ENCODE results near the gene EPB42. TPM values are rescaled to one million over a fixed set of nuclear protein-coding genes. Genes with fewer than 3 reads are reported as not detected.
"Not testable (repeated sequence)": the region's sequence is repeated elsewhere in the genome, so short reads cannot be mapped to it uniquely, and the experiment has no call there.

EPB42 gene
- total RNA-seq, 5 donors from 2014 or later (not counting 1 experiment from before 2014, with no cell fraction given) = not detected

DNA sequence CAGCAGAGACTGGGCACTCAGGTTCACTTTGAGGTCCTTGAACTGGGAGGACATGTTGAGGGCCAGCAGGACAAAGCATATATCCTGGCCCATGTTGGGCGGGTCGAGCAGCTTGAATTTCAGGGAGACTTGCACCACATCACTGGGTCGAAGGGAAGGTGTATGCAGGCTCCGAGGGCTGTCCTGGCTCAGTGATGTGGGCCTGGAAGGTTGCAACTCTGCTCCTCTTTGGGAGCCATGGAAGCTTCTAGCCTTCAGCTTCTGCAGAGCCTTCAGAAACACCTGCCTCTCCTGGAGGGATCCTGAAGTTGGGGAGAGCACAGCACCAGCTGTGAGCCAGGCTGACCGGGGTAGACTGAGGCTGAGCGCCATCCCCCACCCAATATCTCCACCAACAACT lies 14.7 kb upstream of the EPB42 start:
- Histone ChIP-seq H3K4me1 (ENCODE audit: control insufficient read depth in 1 of 2, extremely low read depth in 1 of 2, insufficient read depth in 2 of 2, low read length in 2 of 2) (no peaks in the 10 kb centered on the region), H3K27ac (ENCODE audit: low read length) (no peak overlapping the region), H3K27me3 (replicated peaks in 1 of 2; ENCODE audit: control insufficient read depth in 2 of 2, extremely low read depth in 1 of 2, insufficient read depth in 2 of 2, low read length in 1 of 2) (peaks cover 0 to 30% of the 10 kb centered on the region in 2 experiments), H3K4me3 (ENCODE audit: control insufficient read depth in 1 of 2, extremely low read depth in 1 of 2, low read length in 1 of 2) (no peak overlapping the region), H3K36me3 (ENCODE audit: control insufficient read depth in 2 of 2, extremely low read depth in 1 of 2, insufficient read depth in 1 of 2, low read length in 1 of 2) (no peaks in the 10 kb centered on the region), H3K9me3 (no peaks in the 10 kb centered on the region)
- H3K36me3 Mint-ChIP-seq = no peaks in the 10 kb centered on the region
- H3K27me3 Mint-ChIP-seq = peaks cover 11 to 19% of the 10 kb centered on the region in 2 donors
- no peaks in the 10 kb centered on the region for H3K9me3 Mint-ChIP-seq
- H3K27ac Mint-ChIP-seq = no peak overlapping the region
- ATAC-seq (replicated peaks in 1 of 4) (no peak), DNase-seq (no peak)
- ChIA-PET POLR2A (no interaction called here), CTCF (no interaction called here)
- WGBS (ENCODE audit: insufficient coverage) = 86% methylated on average over 6 of the region's 6 CpGs
- peaks cover 0 to 4% (median 0%) of the 10 kb centered on the region in 3 donors for H3K4me1 Mint-ChIP-seq
- H3K4me3 Mint-ChIP-seq = no peak overlapping the region

GRCh38 chr15:43232289-43232874 lies 11.6 kb upstream of the EPB42 start:
- Mint-ChIP-seq H3K27me3 (peaks cover 9 to 12% of the 10 kb centered on the region in 2 donors), H3K9me3 (no peaks in the 10 kb centered on the region), H3K4me1 (peaks cover 0 to 2% (median 0%) of the 10 kb centered on the region in 3 donors), H3K4me3 (no peak overlapping the region), H3K36me3 (no peaks in the 10 kb centered on the region), H3K27ac (no peak overlapping the region)
- WGBS (ENCODE audit: insufficient coverage) = 100% methylated on average over 1 of the region's 3 CpGs
- Histone ChIP-seq H3K36me3 (ENCODE audit: control insufficient read depth in 2 of 2, extremely low read depth in 1 of 2, insufficient read depth in 1 of 2, low read length in 1 of 2) (no peaks in the 10 kb centered on the region), H3K4me1 (ENCODE audit: control insufficient read depth in 1 of 2, extremely low read depth in 1 of 2, insufficient read depth in 2 of 2, low read length in 2 of 2) (no peaks in the 10 kb centered on the region), H3K27me3 (replicated peaks in 1 of 2; ENCODE audit: control insufficient read depth in 2 of 2, extremely low read depth in 1 of 2, insufficient read depth in 2 of 2, low read length in 1 of 2) (peaks cover 0 to 14% of the 10 kb centered on the region in 2 experiments), H3K4me3 (ENCODE audit: control insufficient read depth in 1 of 2, extremely low read depth in 1 of 2, low read length in 1 of 2) (no peak overlapping the region), H3K9me3 (no peaks in the 10 kb centered on the region), H3K27ac (ENCODE audit: low read length) (no peak overlapping the region)
- DNase-seq (no peak), ATAC-seq (replicated peaks in 1 of 4) (no peak)
- CTCF ChIA-PET = interaction anchor here in 1 of 2 donors (0.6 kb wide), 1 partner anchor 400 kb away, joined by 4 read pairs; no protein-coding TSS in a partner anchor
- POLR2A ChIA-PET = interaction anchor here in 1 of 2 donors (0.6 kb wide), 1 partner anchor 35 kb away, joined by 3 read pairs; no protein-coding TSS in a partner anchor

GRCh38 chr15:43230640-43231115 lies 9.9 kb upstream of the EPB42 start:
- peaks cover 8 to 12% of the 10 kb centered on the region in 2 donors for H3K27me3 Mint-ChIP-seq
- no peak overlapping the region for H3K27ac Mint-ChIP-seq

DNA sequence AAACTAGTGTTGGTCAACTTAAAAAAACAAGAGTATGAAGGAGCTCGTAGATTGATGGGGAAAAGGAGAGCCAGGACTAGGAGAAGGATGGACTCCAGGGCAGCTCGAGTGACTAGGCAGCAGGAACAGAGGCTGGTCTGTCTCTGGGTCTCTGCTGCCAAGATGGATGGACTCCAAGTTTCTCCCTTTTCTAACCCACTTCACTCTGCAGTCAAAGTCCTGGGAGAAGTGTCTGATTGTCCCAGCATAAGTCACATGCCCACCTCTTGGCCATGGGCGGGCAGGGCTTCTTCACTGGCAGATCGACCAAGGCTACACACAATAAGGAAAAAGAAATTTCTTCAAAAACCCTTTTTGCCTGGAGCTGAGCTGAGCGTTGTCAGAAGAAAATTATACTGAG lies 9.2 kb upstream of the EPB42 start:
- H3K27me3 Mint-ChIP-seq = peaks cover 11 to 15% of the 10 kb centered on the region in 2 donors
- DNase-seq (no peak), ATAC-seq (replicated peaks in 1 of 4) (no peak)
- peaks cover 0 to 7% of the 10 kb centered on the region in 2 experiments for H3K4me1 ChIP-seq (ENCODE audit: control insufficient read depth in 1 of 2, extremely low read depth in 1 of 2, insufficient read depth in 2 of 2, low read length in 2 of 2)
- WGBS (ENCODE audit: insufficient coverage) = 44% methylated on average over 1 of the region's 5 CpGs
- CTCF ChIA-PET = interaction anchor here in 1 of 2 donors (1.5 kb wide), 1 partner anchor 26 kb away, joined by 5 read pairs; no protein-coding TSS in a partner anchor
- H3K9me3 Mint-ChIP-seq = no peaks in the 10 kb centered on the region
- POLR2A ChIA-PET = no interaction called here
- no peaks in the 10 kb centered on the region for H3K36me3 Mint-ChIP-seq
- H3K4me3 ChIP-seq (ENCODE audit: control insufficient read depth in 1 of 2, extremely low read depth in 1 of 2, low read length in 1 of 2) = no peak overlapping the region
- H3K4me1 Mint-ChIP-seq = peaks cover 6 to 10% (median 9%) of the 10 kb centered on the region in 3 donors
- no peaks in the 10 kb centered on the region for H3K9me3 ChIP-seq
- peaks cover 0 to 10% of the 10 kb centered on the region in 2 experiments for H3K27me3 ChIP-seq (replicated peaks in 1 of 2; ENCODE audit: control insufficient read depth in 2 of 2, extremely low read depth in 1 of 2, insufficient read depth in 2 of 2, low read length in 1 of 2)
- no peak overlapping the region for H3K4me3 Mint-ChIP-seq
- H3K36me3 ChIP-seq (ENCODE audit: control insufficient read depth in 2 of 2, extremely low read depth in 1 of 2, insufficient read depth in 1 of 2, low read length in 1 of 2) = no peaks in the 10 kb centered on the region
- no peak overlapping the region for H3K27ac ChIP-seq (ENCODE audit: low read length)
- H3K27ac Mint-ChIP-seq = no peak overlapping the region

More at GRCh38 chr15:43230640-43231115, 9.9 kb upstream of the EPB42 start:
- Mint-ChIP-seq H3K4me1 (peaks cover 3 to 5% (median 4%) of the 10 kb centered on the region in 3 donors), H3K9me3 (no peaks in the 10 kb centered on the region), H3K36me3 (no peaks in the 10 kb centered on the region), H3K4me3 (no peak overlapping the region)
- POLR2A ChIA-PET = no interaction called here
- CTCF ChIA-PET = interaction anchor here (0.7 to 1.0 kb wide), 2 partner anchors 56 to 165 kb away, joined by 3 to 5 read pairs; no protein-coding TSS in a partner anchor
- H3K36me3 ChIP-seq (ENCODE audit: control insufficient read depth in 2 of 2, extremely low read depth in 1 of 2, insufficient read depth in 1 of 2, low read length in 1 of 2) = no peaks in the 10 kb centered on the region
- WGBS (ENCODE audit: insufficient coverage) = 50% methylated on average over 2 of the region's 2 CpGs
- H3K27ac ChIP-seq (ENCODE audit: low read length) = no peak overlapping the region
- no peak for ATAC-seq (replicated peaks in 1 of 4)
- H3K4me1 ChIP-seq (ENCODE audit: control insufficient read depth in 1 of 2, extremely low read depth in 1 of 2, insufficient read depth in 2 of 2, low read length in 2 of 2) = peaks cover 0 to 2% of the 10 kb centered on the region in 2 experiments
- DNase-seq = no peak
- no peaks in the 10 kb centered on the region for H3K9me3 ChIP-seq
- H3K4me3 ChIP-seq (ENCODE audit: control insufficient read depth in 1 of 2, extremely low read depth in 1 of 2, low read length in 1 of 2) = no peak overlapping the region
- H3K27me3 ChIP-seq (replicated peaks in 1 of 2; ENCODE audit: control insufficient read depth in 2 of 2, extremely low read depth in 1 of 2, insufficient read depth in 2 of 2, low read length in 1 of 2) = peaks cover 0 to 11% of the 10 kb centered on the region in 2 experiments

GRCh38 chr15:43226436-43227305 lies 5.9 kb upstream of the EPB42 start:
- Histone ChIP-seq H3K4me1 (ENCODE audit: control insufficient read depth in 1 of 2, extremely low read depth in 1 of 2, insufficient read depth in 2 of 2, low read length in 2 of 2) (peaks cover 0 to 7% of the 10 kb centered on the region in 2 experiments), H3K27me3 (replicated peaks in 1 of 2; ENCODE audit: control insufficient read depth in 2 of 2, extremely low read depth in 1 of 2, insufficient read depth in 2 of 2, low read length in 1 of 2) (peaks cover 0 to 8% of the 10 kb centered on the region in 2 experiments), H3K9me3 (no peaks in the 10 kb centered on the region), H3K27ac (ENCODE audit: low read length) (no peak overlapping the region), H3K4me3 (ENCODE audit: control insufficient read depth in 1 of 2, extremely low read depth in 1 of 2, low read length in 1 of 2) (no peak overlapping the region), H3K36me3 (ENCODE audit: control insufficient read depth in 2 of 2, extremely low read depth in 1 of 2, insufficient read depth in 1 of 2, low read length in 1 of 2) (no peaks in the 10 kb centered on the region)
- no peak overlapping the region for H3K4me3 Mint-ChIP-seq
- DNase-seq = no peak
- ATAC-seq (replicated peaks in 1 of 4) = no peak
- CTCF ChIA-PET = interaction anchor here (1.1 to 2.8 kb wide), 5 partner anchors 13 to 86 kb away, joined by 3 to 60 read pairs (median 4); no protein-coding TSS in a partner anchor
- WGBS (ENCODE audit: insufficient coverage) = 95% methylated on average over 55 of the region's 57 CpGs
- H3K4me1 Mint-ChIP-seq = peaks cover 6 to 10% (median 7%) of the 10 kb centered on the region in 3 donors
- H3K27ac Mint-ChIP-seq = no peak overlapping the region
- no peaks in the 10 kb centered on the region for H3K9me3 Mint-ChIP-seq
- H3K27me3 Mint-ChIP-seq = peaks cover 9 to 16% of the 10 kb centered on the region in 2 donors
- POLR2A ChIA-PET = no interaction called here
- no peaks in the 10 kb centered on the region for H3K36me3 Mint-ChIP-seq

DNA sequence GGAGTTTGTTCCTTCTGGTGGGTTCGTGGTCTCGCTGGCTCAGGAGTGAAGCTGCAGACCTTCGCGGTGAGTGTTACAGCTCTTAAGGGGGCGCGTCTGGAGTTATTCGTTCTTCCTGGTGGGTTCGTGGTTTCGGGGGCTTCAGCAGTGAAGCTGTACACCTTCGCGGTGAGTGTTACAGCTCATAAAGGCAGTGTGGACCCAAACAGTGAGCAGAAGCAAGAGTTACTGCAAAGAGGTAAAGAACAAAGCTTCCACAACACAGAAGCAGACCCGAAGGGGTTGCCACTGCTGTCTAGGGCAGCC lies 5.1 kb upstream of the EPB42 start:
- H3K4me1 ChIP-seq (ENCODE audit: control insufficient read depth in 1 of 2, extremely low read depth in 1 of 2, insufficient read depth in 2 of 2, low read length in 2 of 2); H3K4me3 ChIP-seq (ENCODE audit: control insufficient read depth in 1 of 2, extremely low read depth in 1 of 2, low read length in 1 of 2); H3K36me3 ChIP-seq (ENCODE audit: control insufficient read depth in 2 of 2, extremely low read depth in 1 of 2, insufficient read depth in 1 of 2, low read length in 1 of 2); H3K27ac ChIP-seq (ENCODE audit: low read length); H3K36me3 Mint-ChIP-seq; DNase-seq; H3K27ac Mint-ChIP-seq; H3K4me1 Mint-ChIP-seq; H3K27me3 ChIP-seq (replicated peaks in 1 of 2; ENCODE audit: control insufficient read depth in 2 of 2, extremely low read depth in 1 of 2, insufficient read depth in 2 of 2, low read length in 1 of 2); H3K9me3 Mint-ChIP-seq; H3K9me3 ChIP-seq; ATAC-seq (replicated peaks in 1 of 4): not testable (repeated sequence)
- POLR2A ChIA-PET = interaction anchor here in 1 of 2 donors (0.5 to 0.7 kb wide), 2 partner anchors 1183 to 1384 kb away, joined by 3 read pairs; no protein-coding TSS in a partner anchor
- peaks cover 9 to 19% of the 10 kb centered on the region in 2 donors for H3K27me3 Mint-ChIP-seq
- CTCF ChIA-PET = interaction anchor here (0.6 to 2.8 kb wide), 10 partner anchors 10 to 138 kb away, joined by 3 to 60 read pairs (median 4); no protein-coding TSS in a partner anchor
- H3K4me3 Mint-ChIP-seq = peak overlapping the region in 2 of 3 donors; percentile 6 to 32
- WGBS (ENCODE audit: insufficient coverage) = 30% methylated on average over 9 of the region's 12 CpGs

All from T-cell (primary cell).